CD4-positive, alpha-beta T cell treated with Interleukin-6 at 100 ng/mL for 8 hours (primary cell): ENCODE results near the gene NR4A3.
A peak's percentile ranks its signal among the peaks of the same experiment; 100 is the strongest.

Source experiments
- DNase-seq: peaks from one replicate; pipeline ENCODE4 v3.0.0-alpha.2; 2020; ENCODE audit warnings: mixed read lengths, low spot score

Gene NR4A3

DNA sequence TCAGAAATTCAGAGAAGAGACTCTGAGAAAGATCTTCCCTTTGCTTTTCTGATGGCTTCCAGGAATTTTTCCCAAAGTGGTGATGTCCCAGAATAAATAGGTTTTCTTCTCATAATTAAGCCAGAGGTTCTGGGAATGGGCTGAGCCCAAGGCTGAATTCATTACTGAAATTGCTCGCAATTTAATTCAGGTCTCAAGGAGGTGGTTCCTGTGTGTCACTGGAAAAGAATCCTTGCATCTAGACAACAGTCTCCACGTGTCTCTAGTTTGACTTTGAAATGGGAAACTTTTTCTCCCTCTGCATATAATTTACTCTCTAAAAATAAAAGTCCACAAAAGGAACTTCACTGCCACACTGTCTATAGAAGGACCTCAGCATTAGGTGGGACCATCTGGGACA, 57.0 kb downstream of the NR4A3 start:
- DNase-seq, result no peak

DNA sequence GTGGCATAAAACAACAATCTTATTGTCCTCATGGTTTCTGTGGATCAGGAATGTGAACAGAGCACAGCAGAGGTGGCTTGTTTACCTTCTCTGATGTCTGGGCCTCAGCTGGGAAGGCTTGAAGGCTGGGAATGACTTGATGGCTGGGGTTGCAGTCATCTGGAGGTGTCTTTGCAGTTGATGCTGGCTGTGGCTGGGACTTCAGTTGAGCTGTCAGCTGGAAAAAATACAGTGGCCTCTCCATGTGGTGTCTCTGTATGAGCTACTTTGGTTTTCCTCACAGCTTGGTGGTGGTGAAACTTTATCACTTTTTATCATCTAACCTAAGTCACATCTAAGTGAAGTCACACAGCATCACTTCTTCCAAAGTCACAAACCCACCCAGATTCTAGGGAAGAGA, 60.1 kb downstream of the NR4A3 start:
- no peak for DNase-seq

DNA sequence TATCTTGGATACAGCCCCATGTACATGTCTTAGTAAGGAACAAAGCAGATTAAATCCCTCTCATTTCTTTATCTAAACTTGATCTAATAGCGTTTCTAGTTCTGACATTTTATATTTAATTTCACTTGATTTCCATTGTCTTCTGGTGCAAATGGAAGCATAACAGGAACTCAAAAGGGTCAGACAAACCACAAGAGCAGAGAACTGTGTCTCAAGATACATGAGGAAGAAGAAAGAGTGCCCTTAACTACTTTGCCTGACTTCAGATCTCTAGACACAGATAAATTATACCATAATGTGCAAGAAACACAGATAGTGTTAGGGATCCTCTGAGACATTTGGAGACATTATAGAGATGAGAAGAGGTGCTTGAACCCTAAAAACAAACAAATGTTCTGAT, 64.1 kb downstream of the NR4A3 start:
- DNase-seq, result no peak

DNA sequence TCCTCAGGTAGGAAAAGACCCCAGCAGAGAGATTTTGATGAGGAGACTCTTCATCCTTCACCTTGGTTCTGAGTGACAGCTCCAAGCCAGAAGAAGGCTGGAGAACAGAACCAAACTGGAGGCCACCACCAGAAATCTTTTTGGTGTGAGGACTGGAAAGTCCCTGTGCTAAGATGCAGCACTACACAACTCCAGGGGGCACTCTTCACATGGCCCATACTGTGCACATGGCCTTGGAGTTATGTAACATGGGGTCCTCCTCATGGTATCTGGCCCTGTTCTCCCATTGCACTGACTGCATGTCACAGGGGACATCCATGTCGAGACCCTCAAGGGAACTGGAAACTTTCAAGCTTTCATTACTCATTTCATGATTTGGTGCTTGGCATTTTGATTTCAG, 67.4 kb downstream of the NR4A3 start:
- no peak for DNase-seq

DNA sequence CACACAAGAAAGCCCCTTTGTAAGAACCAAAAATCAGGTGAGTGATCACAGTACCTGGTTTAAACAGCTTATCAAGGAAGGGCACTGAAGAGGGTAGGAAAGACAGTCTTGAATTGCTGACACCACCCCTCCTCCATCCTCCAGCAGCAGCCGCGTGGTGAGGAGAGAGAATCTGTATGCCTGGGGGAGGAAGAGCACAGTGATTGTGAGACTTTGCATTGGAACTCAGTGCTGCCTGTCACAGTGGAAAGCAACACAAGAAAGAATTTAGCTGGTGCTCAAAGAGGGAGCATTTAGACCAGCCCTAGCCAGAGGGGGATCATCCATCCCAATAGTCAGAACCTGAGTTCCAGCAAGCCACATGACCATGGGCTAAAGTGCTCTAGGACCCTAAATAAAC, 73.1 kb downstream of the NR4A3 start:
- no peak for DNase-seq

DNA sequence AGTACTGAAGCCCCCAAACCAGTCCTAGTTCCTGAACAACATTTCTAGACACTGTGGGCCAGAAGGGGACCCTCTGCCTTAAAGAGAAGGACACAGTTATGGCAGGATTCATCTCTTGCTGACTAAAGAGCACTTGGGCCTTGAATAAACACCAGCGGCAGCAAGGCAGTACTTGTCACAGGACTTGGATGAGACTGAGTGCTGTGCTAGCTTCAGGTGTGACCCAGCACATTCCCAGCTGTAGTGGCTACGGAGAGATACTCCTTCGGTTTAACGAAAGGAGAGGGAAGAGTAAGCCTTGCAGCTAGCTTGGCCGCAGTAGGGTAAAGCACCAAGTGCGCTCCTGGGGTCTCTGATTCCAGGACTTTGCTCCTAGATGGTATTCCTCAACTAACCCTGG, 73.8 kb downstream of the NR4A3 start:
- no peak for DNase-seq

DNA sequence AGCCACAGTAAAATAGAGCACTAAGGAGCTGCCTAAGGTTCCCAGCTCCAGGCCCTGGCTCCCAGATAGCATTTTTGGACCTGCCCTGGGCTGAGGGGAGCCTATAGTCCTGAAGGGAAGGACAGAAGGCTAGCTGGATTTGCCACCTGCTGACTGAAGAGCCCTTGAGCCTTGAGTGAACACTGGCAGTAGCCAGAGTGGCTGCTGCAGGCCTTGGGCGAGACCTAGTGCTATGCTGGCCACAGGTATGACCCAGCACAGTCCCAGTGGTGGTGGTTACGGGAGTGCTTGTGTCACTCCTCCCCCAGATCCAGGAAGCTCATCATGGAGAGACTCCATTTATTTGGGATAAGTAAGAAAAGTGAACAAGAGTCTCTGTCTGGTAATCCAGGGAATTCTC, 74.4 kb downstream of the NR4A3 start:
- no peak for DNase-seq

DNA sequence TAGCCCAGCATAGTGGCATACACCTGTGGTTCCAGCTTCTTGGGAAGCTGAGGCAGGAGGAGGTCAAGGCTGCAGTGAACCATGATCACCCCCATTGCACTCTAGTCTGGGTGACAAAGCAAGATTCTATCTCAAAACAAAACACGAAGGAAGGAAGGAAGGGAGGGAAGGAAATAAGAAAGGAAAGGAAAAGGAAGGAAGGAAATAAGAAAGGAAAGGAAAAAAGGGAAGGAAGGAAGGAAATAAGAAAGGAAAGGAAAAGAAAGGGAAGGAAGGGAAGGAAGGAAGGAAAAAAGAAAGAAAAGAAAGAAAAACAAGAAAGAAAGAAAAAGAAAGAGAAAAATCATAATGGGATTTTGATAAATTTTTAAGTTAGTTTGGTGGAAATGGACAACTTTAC, 81.7 kb downstream of the NR4A3 start:
- DNase-seq, result no peak

DNA sequence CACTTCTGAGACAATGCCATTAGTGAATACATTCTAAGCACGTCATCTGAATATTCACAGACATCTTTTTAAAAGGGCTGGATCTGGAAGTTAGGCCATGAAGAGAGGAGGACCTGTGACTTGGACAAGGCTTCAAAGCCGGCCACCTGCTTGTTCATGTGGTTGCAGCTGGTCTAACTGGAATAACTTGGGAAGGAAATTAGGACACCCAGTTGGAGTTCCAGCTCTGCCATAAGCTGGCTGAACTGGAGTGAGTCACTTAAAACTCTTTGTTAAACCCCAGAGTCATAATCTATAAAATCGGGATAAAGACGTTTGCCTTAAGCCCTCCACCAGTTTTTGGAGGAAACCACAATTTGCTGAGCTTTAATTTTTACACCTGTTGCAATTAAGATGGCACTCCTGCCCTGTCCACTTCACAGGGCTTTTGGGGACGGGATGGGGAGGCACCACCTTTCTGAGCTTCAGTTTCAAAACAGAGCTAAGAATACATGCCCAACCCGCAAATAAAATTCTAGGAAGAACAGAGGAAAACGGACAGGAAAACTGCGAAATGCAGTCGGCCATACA, 84.2 kb downstream of the NR4A3 start:
- no peak for DNase-seq

DNA sequence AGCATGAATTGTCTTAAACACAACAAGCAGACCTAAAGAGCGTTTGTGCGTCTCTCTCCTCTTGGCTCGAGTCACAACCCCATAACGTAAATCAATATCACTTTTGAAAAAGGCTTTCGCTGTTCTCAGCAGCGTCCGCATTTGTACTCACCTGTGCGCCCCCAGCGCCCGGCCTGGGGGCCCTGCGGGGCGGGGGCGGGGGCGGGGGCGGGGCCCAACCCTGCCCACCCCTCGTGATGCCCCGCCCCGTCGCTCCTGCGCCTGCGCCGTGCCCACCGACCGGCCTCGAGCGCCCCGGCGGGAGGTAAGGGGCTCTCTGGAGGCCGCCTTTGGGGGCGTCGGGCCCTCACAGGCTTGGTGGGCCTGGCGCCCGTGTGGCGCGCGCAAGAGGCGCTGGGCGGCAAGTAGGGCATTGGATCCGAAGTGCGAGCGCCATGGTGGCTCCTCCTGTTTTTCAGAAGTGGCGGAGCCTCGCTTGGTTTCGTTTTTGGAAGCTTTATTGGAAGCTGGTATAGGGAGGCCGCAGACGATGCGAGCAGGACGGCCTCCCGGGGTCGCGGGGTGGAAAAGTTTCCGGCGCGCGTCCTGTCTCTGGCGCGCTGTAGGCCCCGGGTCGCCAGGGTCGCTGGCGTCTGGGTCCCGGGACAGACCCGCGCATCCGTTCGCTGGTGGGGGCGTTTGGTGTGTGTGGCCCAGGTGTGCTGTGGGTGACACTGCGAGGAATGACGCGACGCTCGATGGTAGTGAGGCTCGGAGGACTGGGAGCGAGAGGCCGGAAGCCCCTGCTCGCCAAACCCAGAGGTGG, 84.9 kb downstream of the NR4A3 start, which contains the start of gene STX17:
STX17 (plus strand) TSS at position 252 of the 805 bp plus-strand sequence. CDS start 8,586 bp downstream, outside the sequence.
- DNase-seq, result peak; percentile 76

DNA sequence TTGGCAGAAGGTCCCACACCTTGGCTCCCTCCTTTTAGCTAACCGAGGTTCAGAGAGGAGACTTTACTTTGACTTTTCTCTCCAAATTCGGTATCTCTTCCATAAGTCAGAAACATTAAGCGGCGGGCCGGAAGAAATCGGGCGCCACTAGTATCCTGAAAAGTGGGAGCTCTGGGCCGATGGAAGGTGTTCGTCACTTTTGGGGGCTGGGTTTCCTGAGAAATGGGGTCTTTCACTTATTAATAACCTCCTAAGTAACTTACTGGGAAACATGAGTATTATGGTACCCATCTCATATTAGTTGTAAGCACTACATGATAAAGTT, 85.5 kb downstream of the NR4A3 start:
- no peak for DNase-seq

DNA sequence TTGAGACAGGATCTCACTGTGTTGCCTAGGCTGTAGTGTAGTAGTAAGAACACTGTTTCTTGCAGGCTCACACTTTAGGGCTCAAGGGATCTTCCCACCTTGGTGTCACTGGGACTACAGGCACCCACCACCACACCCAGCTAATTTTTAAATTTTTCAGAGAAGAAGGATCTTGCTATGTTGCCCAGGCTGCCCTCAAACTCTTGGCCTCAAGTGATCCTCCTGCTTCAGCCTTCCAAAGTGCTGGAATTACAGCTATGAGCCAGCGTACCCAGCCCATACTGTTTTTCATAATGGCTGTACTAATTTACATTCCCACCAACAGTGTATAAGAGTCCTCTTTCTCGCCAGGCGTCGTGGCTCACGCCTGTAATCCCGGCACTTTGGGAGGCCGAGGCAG, 89.9 kb downstream of the NR4A3 start:
- no peak for DNase-seq
